ENCODE results near the gene CD247.

The CD247 gene

GRCh38 chr1:167412072-167412471 is 106.3 kb downstream of the CD247 start:
- DNase-seq (ENCODE audit: low spot score), result no peak

GRCh38 chr1:167409183-167409582 is 109.1 kb downstream of the CD247 start:
- DNase-seq (ENCODE audit: low spot score), result peak; percentile 6

GRCh38 chr1:167408355-167408754 is 110.0 kb downstream of the CD247 start:
- no peak for DNase-seq (ENCODE audit: low spot score)

GRCh38 chr1:167404908-167405307 is 113.4 kb downstream of the CD247 start:
- DNase-seq (ENCODE audit: low spot score), result no peak

- DNase-seq (ENCODE audit: low spot score), result no peak
Measured at GRCh38 chr1:167404161-167404888, 114.0 kb downstream of the CD247 start.

- DNase-seq (ENCODE audit: low spot score), result peak; percentile 63
Measured at GRCh38 chr1:167401260-167401873, 117.0 kb downstream of the CD247 start.

GRCh38 chr1:167400359-167400953 is 117.9 kb downstream of the CD247 start:
- DNase-seq (ENCODE audit: low spot score), result no peak

- no peak for DNase-seq (ENCODE audit: low spot score)
Measured at GRCh38 chr1:167392200-167392696, 126.1 kb downstream of the CD247 start.

- DNase-seq (ENCODE audit: low spot score), result no peak
Measured at GRCh38 chr1:167388976-167389375, 129.4 kb downstream of the CD247 start.

- no peak for DNase-seq (ENCODE audit: low spot score)
Measured at GRCh38 chr1:167387251-167387910, 130.9 kb downstream of the CD247 start.

All from LoVo (cell line).